HG03064 (cell line): ENCODE measurements around the gene CEP85.
"Not testable (repeated sequence)": the region's sequence is repeated elsewhere in the genome, so short reads cannot be mapped to it uniquely, and the experiment has no call there.

Source experiments
- ATAC-seq: cut with Tn5 transposase; IDR thresholded peaks from one replicate; pipeline ENCODE4 v1.9.1; 2021; ENCODE audit warnings: low read depth; ENCODE audit not compliant: unreplicated experiment

CEP85 gene

GRCh38 chr1:26220199-26220912 is 13.6 kb upstream of the CEP85 start:
- no peak for ATAC-seq

DNA sequence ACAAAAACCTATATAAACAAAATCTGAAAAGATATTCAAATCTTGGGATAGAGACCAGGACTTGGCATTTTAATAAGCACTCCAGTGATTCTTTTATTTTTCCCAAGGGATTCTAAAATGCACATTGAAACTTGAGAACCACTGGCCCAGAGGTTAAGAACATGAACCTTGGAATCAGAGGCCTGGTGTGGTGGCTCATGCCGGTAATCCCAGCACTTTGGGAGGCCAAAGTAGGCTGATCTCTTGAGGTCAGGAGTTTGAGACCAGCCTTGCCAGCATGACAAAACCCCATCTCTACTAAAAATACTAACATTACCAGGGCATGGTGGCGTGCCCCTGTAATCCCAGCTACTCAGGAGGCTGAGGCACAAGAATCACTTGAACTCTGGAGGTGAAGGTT is 12.9 kb upstream of the CEP85 start:
- ATAC-seq, result no peak

GRCh38 chr1:26224606-26225005 is 9.4 kb upstream of the CEP85 start:
- ATAC-seq, result no peak

GRCh38 chr1:26225033-26225831 is 8.8 kb upstream of the CEP85 start:
- no peak for ATAC-seq

DNA sequence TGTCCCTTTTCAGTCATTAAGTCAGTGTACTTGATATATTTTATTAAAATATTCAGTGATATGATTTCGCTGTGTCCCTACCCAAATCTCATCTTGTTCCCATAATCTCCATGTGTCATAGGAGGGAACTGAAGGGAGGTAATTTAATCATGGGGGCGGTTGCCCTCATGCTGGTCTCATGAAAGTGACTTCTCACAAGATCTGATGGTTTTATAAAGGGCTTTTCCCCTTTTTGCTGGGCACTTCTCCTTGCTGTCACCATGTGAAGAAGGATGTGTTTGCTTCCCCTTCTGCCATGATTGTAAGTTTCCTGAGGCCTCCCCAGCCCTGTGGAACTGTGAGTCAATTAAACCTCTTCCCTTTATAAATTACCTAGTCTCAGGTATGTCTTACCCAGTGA is 3.3 kb upstream of the CEP85 start:
- ATAC-seq, result not testable (repeated sequence)

- ATAC-seq, result peak; percentile 13
Measured at GRCh38 chr1:26234644-26235370, 807 bp downstream of the CEP85 start.

DNA sequence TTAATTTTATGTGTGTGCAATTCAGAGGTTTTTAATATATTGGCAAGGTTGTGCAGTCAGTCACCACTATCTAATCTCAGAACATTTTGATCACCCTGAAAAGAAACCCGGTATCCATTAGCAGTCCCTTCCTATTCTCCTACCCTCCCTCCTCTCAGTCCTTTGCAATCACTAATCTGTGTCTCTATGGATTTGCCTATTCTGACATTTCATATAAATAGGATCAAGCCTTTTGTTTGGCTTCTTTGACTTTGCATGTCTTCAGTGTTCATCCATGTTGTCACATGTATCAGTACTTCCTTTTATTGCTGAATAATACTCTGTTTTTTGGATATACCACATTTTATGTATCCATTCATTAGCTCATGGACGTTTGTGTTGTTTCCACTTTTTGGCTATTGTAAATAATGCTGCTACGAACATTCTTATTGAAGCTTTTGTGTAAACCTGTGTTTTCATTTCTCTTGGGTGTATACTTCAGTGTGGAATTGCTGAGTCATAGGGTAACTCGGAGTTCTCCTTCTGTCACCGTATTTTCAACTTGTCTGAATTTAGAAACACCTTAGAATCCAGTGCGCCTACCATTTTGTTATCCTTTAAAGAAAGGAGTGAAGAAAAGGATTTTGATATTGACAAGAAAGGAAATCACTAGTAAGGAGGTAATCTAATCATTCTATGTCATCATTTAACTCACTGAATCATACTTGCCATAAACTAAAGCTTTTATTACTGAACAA is 3.4 kb downstream of the CEP85 start:
- ATAC-seq, result no peak

GRCh38 chr1:26239936-26240335 is 5.9 kb downstream of the CEP85 start:
- no peak for ATAC-seq

DNA sequence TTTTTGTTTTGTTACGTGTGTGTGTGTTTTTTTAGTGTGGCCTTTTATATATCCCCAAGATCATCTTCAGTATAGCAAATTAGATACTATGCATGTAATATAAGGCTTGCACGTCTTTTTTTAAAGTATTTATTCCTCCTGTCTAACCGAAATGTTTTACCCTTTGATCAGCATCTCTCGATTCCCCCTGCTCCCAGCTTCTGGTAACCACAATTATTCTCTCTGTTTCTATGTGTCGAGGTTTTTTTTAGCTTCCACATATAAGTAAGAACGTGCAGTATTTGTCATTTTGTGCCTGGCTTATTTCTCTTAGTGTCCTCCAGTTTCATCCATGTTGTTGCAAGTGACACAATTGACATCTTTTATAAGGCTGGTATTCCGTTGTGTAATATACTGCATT is 18.7 kb downstream of the CEP85 start:
- ATAC-seq, result no peak

- no peak for ATAC-seq
Measured at GRCh38 chr1:26254404-26254803, 20.4 kb downstream of the CEP85 start.

DNA sequence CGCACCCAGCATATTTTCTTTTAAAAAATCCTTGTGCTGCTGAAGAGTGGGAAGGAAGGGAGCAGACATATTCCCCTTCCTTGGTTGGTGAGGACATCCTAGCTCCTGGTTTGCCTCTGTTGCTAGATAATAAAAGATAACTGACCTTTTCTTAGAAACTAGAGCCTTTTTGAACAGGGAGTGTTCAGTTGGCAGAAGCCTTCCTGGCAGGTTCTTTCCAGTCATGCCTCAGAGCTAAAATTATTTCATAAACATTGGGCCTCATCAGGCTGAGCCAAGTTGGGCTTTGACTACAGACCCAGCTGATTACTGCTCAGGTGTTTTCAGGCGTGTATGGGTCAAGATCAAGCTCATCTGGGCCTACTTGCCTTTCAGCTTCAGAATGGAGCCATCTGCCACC is 23.2 kb downstream of the CEP85 start:
- no peak for ATAC-seq

DNA sequence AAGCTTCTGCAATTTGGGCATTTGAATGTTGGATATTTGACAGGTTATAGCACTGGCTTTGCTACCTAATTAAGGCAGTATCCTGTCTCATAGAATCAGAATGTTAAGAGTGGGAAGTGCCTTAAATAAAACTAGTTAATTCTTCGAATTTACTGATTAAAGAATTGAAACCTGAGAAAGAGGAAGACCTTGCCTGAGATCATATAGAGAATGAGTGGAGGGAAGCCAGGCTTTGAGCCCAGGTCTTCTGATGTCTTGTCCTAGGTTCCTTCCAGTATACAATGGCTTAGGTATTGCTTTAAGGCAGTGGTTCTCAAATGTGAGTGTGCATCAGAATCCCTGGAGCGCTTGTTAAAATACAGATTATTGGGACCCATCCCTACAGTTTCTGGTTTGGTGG is 25.0 kb downstream of the CEP85 start:
- no peak for ATAC-seq

- ATAC-seq, result no peak
Measured at GRCh38 chr1:26259578-26259977, 25.6 kb downstream of the CEP85 start.

- no peak for ATAC-seq
Measured at GRCh38 chr1:26263212-26263611, 29.2 kb downstream of the CEP85 start.

- no peak for ATAC-seq
Measured at GRCh38 chr1:26265405-26265804, 31.4 kb downstream of the CEP85 start.

GRCh38 chr1:26268290-26269197 is 34.5 kb downstream of the CEP85 start:
- no peak for ATAC-seq

GRCh38 chr1:26269198-26269550 is 35.2 kb downstream of the CEP85 start:
- no peak for ATAC-seq

- ATAC-seq, result no peak
Measured at GRCh38 chr1:26274801-26275425, 40.9 kb downstream of the CEP85 start.
